Limb (tissue), 2 donors: ENCODE data around the gene CD276.
"Not testable (repeated sequence)": the region's sequence is repeated elsewhere in the genome, so short reads cannot be mapped to it uniquely, and the experiment has no call there.

Source experiments
- DNase-seq, 2 donors: peaks; one replicate each; pipeline ENCODE4 v3.0.0-alpha.2; 2016; ENCODE audit errors: extremely low spot score in 2 of 2

CD276 gene

GRCh38 chr15:73709686-73710085 lies 25.5 kb downstream of the CD276 start:
- no peak for DNase-seq

GRCh38 chr15:73710321-73710720 lies 26.1 kb downstream of the CD276 start:
- DNase-seq: no peak

- no peak for DNase-seq
These were observed 27.3 kb downstream of the CD276 start for GRCh38 chr15:73711526-73711925.

- DNase-seq: no peak
These were observed 27.9 kb downstream of the CD276 start for GRCh38 chr15:73712107-73712506.

- DNase-seq: no peak
These were observed 30.6 kb downstream of the CD276 start for GRCh38 chr15:73714695-73715301.

GRCh38 chr15:73715417-73715816 lies 31.2 kb downstream of the CD276 start:
- no peak for DNase-seq

GRCh38 chr15:73716417-73716816 lies 32.2 kb downstream of the CD276 start:
- DNase-seq: no peak

- DNase-seq: no peak
These were observed 33.0 kb downstream of the CD276 start for GRCh38 chr15:73717206-73717605.

GRCh38 chr15:73717802-73718201 lies 33.6 kb downstream of the CD276 start:
- DNase-seq: no peak

- DNase-seq: no peak
These were observed 34.5 kb downstream of the CD276 start for GRCh38 chr15:73718694-73719093.

- no peak for DNase-seq
These were observed 38.2 kb downstream of the CD276 start for GRCh38 chr15:73722425-73722824.

- no peak for DNase-seq
These were observed 39.0 kb downstream of the CD276 start for GRCh38 chr15:73723191-73723590.

GRCh38 chr15:73724212-73724611 lies 40.0 kb downstream of the CD276 start:
- no peak for DNase-seq

- DNase-seq: no peak
These were observed 43.3 kb downstream of the CD276 start for GRCh38 chr15:73727330-73727976.

GRCh38 chr15:73732051-73732450 lies 47.9 kb downstream of the CD276 start:
- DNase-seq: not testable (repeated sequence)

- DNase-seq: no peak
These were observed 48.7 kb downstream of the CD276 start for GRCh38 chr15:73732930-73733329.

- no peak for DNase-seq
These were observed 53.4 kb downstream of the CD276 start for GRCh38 chr15:73737535-73737934.

GRCh38 chr15:73740152-73741048 lies 56.2 kb downstream of the CD276 start:
- DNase-seq: no peak

GRCh38 chr15:73741321-73741836 lies 57.2 kb downstream of the CD276 start:
- no peak for DNase-seq

- DNase-seq: no peak
These were observed 60.1 kb downstream of the CD276 start for GRCh38 chr15:73744293-73744692.

GRCh38 chr15:73745073-73745472 lies 60.9 kb downstream of the CD276 start:
- DNase-seq: no peak

GRCh38 chr15:73746261-73746660 lies 62.1 kb downstream of the CD276 start:
- DNase-seq: no peak
